ENCODE results near the gene AGAP1. TPM values are rescaled to one million over a fixed set of nuclear protein-coding genes. Genes with fewer than 3 reads are reported as not detected.

The AGAP1 gene
- polyA plus RNA-seq, 1 donor from 2014 or later: 17.4 TPM

DNA sequence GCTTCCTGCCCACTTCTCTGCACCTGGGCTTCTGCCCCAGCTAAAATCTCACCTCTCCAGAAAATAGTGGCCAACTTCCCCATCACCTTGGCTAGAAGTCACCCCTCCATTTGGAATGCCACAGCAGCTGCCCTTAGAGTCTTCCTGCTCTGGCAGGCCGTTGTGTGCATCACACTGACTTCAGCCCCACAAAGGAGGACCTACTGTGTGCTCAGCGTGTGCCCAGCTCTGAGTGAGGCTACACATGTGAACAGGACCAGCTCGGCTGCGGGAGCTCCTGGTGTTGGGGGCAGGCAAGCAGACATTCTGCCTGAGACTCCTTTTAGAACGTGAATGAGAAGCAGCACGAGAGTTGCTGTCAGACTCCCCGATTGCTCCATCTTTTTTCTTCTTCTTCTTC, 78.7 kb downstream of the AGAP1 start:
- no peak overlapping the region for H3K27ac ChIP-seq (ENCODE audit: low read length)

DNA sequence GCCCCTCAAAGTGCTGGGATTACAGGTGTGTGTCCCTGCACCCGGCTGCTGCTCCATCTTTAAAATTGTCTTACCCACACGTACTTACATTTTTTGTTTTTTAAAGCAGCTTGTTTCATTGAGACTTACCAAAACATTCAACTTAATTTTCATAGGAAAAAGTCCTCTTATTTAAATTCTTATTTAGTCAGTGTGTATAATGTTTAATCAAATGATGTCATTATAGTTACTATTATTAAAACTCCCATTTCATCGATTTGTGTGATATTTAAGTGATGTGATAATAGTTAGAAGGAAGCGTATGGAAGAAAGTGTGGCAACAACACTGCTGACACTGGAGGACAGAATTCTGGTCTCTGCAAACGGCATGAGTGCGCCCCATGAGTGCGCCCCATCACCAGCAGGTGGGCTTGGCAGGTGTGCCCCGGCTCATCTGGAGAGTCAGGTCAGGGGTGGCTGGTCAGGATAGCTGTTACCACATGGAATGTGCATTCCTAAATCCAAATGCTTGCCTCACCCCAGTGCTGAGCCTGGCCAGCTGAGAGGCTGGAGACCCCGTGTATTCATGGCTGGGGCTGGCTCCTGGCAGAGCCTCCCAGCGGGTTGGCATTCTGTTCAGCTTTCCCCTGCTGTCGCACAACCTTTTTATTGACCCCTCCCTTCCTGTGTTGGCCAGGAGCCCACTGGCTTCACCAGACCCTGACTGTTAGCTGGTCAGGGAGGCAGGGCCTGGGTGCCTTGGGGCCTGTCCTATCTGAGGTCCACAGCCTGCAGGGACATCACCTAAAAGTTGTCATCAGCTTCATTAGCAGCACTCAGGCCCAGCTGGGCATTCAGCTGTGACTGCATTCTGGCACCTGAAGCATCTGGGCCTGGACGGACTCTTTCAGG, 79.7 kb downstream of the AGAP1 start:
- H3K36me3 ChIP-seq (ENCODE audit: insufficient read depth, low read length): no peaks in the 10 kb centered on the region
- H3K27me3 ChIP-seq (ENCODE audit: insufficient read depth, low read depth, low read length): no peaks in the 10 kb centered on the region
- no peaks in the 10 kb centered on the region for H3F3A ChIP-seq (ENCODE audit: insufficient read depth, low read length, poor library complexity, severe bottlenecking)
- H3K9ac ChIP-seq (ENCODE audit: low read length): no peak overlapping the region
- H3K4me2 ChIP-seq (ENCODE audit: low read length): no peak overlapping the region
- no peak overlapping the region for H2AFZ ChIP-seq (ENCODE audit: low read depth, low read length)
- H3K9me2 ChIP-seq (ENCODE audit: insufficient read depth, low read length): no peaks in the 10 kb centered on the region
- no peaks in the 10 kb centered on the region for H3K79me2 ChIP-seq (replicated peaks; ENCODE audit: insufficient read depth, low read length)
- no peak overlapping the region for H3K27ac ChIP-seq (ENCODE audit: low read length)
- no peak overlapping the region for H3K4me3 ChIP-seq (ENCODE audit: low read length)
- no peaks in the 10 kb centered on the region for H4K20me1 ChIP-seq (ENCODE audit: insufficient read depth)
- TF ChIP-seq RAD21 (conservative IDR thresholded peaks at IDR 0.05): no peak
- no peak for TF ChIP-seq MXI1 (conservative IDR thresholded peaks at IDR 0.05; ENCODE audit: poor library complexity, severe bottlenecking)
- TF ChIP-seq SMC3 (conservative IDR thresholded peaks at IDR 0.05; ENCODE audit: poor library complexity): no peak
- no peak for TF ChIP-seq EP300 (conservative IDR thresholded peaks at IDR 0.05; ENCODE audit: poor library complexity, severe bottlenecking)
- no peak for TF ChIP-seq EZH2 (IDR thresholded peaks at IDR 0.05; ENCODE audit: borderline replicate concordance, insufficient read depth, low read length, poor library complexity, severe bottlenecking)
- TF ChIP-seq POLR2AphosphoS5 (IDR thresholded peaks at IDR 0.05): no peak
- no peak for TF ChIP-seq TAF1 (IDR thresholded peaks at IDR 0.05; ENCODE audit: low read depth)
- TF ChIP-seq, protein P1, sequence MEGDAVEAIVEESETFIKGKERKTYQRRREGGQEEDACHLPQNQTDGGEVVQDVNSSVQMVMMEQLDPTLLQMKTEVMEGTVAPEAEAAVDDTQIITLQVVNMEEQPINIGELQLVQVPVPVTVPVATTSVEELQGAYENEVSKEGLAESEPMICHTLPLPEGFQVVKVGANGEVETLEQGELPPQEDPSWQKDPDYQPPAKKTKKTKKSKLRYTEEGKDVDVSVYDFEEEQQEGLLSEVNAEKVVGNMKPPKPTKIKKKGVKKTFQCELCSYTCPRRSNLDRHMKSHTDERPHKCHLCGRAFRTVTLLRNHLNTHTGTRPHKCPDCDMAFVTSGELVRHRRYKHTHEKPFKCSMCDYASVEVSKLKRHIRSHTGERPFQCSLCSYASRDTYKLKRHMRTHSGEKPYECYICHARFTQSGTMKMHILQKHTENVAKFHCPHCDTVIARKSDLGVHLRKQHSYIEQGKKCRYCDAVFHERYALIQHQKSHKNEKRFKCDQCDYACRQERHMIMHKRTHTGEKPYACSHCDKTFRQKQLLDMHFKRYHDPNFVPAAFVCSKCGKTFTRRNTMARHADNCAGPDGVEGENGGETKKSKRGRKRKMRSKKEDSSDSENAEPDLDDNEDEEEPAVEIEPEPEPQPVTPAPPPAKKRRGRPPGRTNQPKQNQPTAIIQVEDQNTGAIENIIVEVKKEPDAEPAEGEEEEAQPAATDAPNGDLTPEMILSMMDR (IDR thresholded peaks at IDR 0.05; ENCODE audit: poor library complexity, severe bottlenecking): no peak
- TF ChIP-seq, protein P2, sequence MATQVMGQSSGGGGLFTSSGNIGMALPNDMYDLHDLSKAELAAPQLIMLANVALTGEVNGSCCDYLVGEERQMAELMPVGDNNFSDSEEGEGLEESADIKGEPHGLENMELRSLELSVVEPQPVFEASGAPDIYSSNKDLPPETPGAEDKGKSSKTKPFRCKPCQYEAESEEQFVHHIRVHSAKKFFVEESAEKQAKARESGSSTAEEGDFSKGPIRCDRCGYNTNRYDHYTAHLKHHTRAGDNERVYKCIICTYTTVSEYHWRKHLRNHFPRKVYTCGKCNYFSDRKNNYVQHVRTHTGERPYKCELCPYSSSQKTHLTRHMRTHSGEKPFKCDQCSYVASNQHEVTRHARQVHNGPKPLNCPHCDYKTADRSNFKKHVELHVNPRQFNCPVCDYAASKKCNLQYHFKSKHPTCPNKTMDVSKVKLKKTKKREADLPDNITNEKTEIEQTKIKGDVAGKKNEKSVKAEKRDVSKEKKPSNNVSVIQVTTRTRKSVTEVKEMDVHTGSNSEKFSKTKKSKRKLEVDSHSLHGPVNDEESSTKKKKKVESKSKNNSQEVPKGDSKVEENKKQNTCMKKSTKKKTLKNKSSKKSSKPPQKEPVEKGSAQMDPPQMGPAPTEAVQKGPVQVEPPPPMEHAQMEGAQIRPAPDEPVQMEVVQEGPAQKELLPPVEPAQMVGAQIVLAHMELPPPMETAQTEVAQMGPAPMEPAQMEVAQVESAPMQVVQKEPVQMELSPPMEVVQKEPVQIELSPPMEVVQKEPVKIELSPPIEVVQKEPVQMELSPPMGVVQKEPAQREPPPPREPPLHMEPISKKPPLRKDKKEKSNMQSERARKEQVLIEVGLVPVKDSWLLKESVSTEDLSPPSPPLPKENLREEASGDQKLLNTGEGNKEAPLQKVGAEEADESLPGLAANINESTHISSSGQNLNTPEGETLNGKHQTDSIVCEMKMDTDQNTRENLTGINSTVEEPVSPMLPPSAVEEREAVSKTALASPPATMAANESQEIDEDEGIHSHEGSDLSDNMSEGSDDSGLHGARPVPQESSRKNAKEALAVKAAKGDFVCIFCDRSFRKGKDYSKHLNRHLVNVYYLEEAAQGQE (IDR thresholded peaks at IDR 0.05; ENCODE audit: borderline replicate concordance): no peak
- H3K9me3 ChIP-seq (ENCODE audit: low read length): no peaks in the 10 kb centered on the region

More for the DNA sequence above, 78.7 kb downstream of the AGAP1 start:
- no peak overlapping the region for H2AFZ ChIP-seq (ENCODE audit: low read depth, low read length)
- H3K4me3 ChIP-seq (ENCODE audit: low read length): no peak overlapping the region
- H4K20me1 ChIP-seq (ENCODE audit: insufficient read depth): no peaks in the 10 kb centered on the region
- H3F3A ChIP-seq (ENCODE audit: insufficient read depth, low read length, poor library complexity, severe bottlenecking): no peaks in the 10 kb centered on the region
- no peaks in the 10 kb centered on the region for H3K9me2 ChIP-seq (ENCODE audit: insufficient read depth, low read length)
- TF ChIP-seq SMC3 (conservative IDR thresholded peaks at IDR 0.05; ENCODE audit: poor library complexity): no peak
- no peak for TF ChIP-seq MXI1 (conservative IDR thresholded peaks at IDR 0.05; ENCODE audit: poor library complexity, severe bottlenecking)
- TF ChIP-seq POLR2AphosphoS5 (IDR thresholded peaks at IDR 0.05): no peak
- TF ChIP-seq RAD21 (conservative IDR thresholded peaks at IDR 0.05): no peak
- TF ChIP-seq, protein P1 (IDR thresholded peaks at IDR 0.05; ENCODE audit: poor library complexity, severe bottlenecking): no peak
- TF ChIP-seq EP300 (conservative IDR thresholded peaks at IDR 0.05; ENCODE audit: poor library complexity, severe bottlenecking): no peak
- no peak for TF ChIP-seq TAF1 (IDR thresholded peaks at IDR 0.05; ENCODE audit: low read depth)
- TF ChIP-seq EZH2 (IDR thresholded peaks at IDR 0.05; ENCODE audit: borderline replicate concordance, insufficient read depth, low read length, poor library complexity, severe bottlenecking): no peak
- TF ChIP-seq, protein P2 (IDR thresholded peaks at IDR 0.05; ENCODE audit: borderline replicate concordance): no peak
- H3K9me3 ChIP-seq (ENCODE audit: low read length): no peaks in the 10 kb centered on the region
- H3K79me2 ChIP-seq (replicated peaks; ENCODE audit: insufficient read depth, low read length): no peaks in the 10 kb centered on the region
- H3K27me3 ChIP-seq (ENCODE audit: insufficient read depth, low read depth, low read length): no peaks in the 10 kb centered on the region
- H3K9ac ChIP-seq (ENCODE audit: low read length): no peak overlapping the region
- H3K36me3 ChIP-seq (ENCODE audit: insufficient read depth, low read length): no peaks in the 10 kb centered on the region
- no peak overlapping the region for H3K4me2 ChIP-seq (ENCODE audit: low read length)

All from neural cell (in vitro differentiated cells).